Epithelial cell of esophagus (primary cell): ENCODE measurements around the gene APP.

Source experiments
- DNase-seq: peaks from one replicate; pipeline ENCODE4 v3.0.0; 2010; ENCODE audit warnings: low read depth
- H3K4me3 ChIP-seq: 2 replicates; pipeline ENCODE4 v1.5.1; 2011; ENCODE audit warnings: mild to moderate bottlenecking, low read length, control low read depth
- TF ChIP-seq, protein P1 (sequence below): IDR thresholded peaks from 2 replicates; pipeline ENCODE4 v1.5.1; 2011; ENCODE audit warnings: low read depth, mild to moderate bottlenecking, low read length, control low read depth, inconsistent platforms; ENCODE audit not compliant: insufficient read depth; ENCODE audit errors: missing control alignments

Gene APP

DNA sequence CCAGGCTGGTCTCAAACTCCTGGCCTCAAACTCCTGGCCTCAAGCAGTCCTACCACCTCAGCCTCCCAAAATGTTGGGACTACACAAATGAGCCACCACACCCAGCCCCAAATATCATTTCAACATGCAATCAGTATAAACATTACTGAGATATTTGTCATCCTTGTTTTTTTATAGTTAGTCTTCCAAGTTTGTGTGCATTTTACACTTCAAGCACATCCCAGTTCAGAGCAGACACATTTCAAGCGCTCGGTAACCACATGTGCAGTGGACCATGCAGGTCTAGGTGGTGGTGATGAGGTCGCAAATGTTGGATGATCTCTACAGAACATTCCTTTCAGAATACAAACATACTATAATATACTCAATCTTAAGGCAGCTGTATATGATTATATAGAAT lies 23.8 kb upstream of the APP start:
- DNase-seq, result no peak
- H3K4me3 ChIP-seq, result no peak overlapping the region
- TF ChIP-seq, protein P1, sequence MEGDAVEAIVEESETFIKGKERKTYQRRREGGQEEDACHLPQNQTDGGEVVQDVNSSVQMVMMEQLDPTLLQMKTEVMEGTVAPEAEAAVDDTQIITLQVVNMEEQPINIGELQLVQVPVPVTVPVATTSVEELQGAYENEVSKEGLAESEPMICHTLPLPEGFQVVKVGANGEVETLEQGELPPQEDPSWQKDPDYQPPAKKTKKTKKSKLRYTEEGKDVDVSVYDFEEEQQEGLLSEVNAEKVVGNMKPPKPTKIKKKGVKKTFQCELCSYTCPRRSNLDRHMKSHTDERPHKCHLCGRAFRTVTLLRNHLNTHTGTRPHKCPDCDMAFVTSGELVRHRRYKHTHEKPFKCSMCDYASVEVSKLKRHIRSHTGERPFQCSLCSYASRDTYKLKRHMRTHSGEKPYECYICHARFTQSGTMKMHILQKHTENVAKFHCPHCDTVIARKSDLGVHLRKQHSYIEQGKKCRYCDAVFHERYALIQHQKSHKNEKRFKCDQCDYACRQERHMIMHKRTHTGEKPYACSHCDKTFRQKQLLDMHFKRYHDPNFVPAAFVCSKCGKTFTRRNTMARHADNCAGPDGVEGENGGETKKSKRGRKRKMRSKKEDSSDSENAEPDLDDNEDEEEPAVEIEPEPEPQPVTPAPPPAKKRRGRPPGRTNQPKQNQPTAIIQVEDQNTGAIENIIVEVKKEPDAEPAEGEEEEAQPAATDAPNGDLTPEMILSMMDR, result no peak

DNA sequence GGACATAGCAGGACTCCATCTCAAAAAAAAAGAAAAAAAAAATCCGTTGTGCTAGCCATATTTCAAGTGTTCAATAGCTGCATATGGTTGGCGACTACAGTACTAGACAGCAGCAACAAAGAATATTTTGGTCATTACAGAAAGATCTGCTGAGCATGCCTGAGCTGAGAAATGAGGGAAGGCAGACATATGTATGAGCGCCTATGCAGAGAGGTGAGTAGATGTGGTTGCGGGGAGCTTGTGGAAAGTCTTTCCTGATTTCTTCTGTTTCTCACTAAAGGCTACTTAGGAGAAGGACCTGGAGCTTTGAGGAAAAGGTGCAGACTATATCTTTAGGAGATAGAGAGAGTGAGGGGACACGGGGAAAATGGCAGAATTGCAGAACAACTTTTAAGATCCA lies 21.0 kb upstream of the APP start:
- TF ChIP-seq, protein P1, result no peak
- no peak overlapping the region for H3K4me3 ChIP-seq
- DNase-seq, result no peak

- TF ChIP-seq, protein P1, result no peak
- no peak for DNase-seq
- H3K4me3 ChIP-seq, result no peak overlapping the region
These were observed 17.9 kb upstream of the APP start for GRCh38 chr21:26188422-26188821.

DNA sequence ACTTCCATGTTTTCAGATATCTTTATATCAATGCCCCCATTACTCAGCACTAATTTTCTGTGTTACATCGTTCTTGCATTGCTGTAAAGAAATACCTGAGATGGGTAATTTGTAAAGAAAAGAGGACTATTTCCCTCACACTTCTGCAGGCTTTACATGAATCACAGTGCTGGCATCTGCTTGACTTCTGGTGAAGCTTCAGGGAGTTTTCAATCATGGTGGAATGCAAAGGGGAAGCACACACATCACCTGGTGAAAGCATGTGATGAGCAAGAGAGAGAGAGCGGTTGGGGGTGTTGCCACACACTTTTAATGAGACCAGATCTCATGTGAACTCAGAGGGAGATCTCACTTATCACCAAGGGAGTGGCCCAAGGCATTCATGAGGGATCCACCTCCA lies 14.9 kb upstream of the APP start:
- no peak overlapping the region for H3K4me3 ChIP-seq
- TF ChIP-seq, protein P1, result no peak
- DNase-seq, result no peak

- DNase-seq, result no peak
- TF ChIP-seq, protein P1, result no peak
- no peak overlapping the region for H3K4me3 ChIP-seq
These were observed 14.5 kb upstream of the APP start for GRCh38 chr21:26185021-26185420.

DNA sequence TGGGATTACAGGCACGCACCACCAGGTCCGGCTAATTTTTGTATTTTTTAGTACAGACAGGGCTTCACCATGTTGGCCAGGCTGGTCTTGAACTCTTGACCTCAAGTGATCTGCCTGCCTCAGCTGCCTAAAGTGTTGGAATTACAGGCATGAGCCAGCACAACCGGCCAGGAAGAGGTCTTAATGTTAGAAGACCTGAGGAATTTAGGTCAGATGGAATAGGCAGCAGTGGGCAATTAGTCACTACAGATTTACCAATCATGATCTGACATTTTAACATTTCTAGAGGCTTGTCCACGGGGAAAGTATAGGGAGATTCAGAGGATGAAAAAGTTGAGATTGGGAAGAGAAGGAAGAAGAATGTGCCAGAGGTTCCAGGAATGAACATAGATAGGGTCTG lies 8.9 kb upstream of the APP start:
- no peak for DNase-seq
- no peak overlapping the region for H3K4me3 ChIP-seq
- TF ChIP-seq, protein P1, result no peak

DNA sequence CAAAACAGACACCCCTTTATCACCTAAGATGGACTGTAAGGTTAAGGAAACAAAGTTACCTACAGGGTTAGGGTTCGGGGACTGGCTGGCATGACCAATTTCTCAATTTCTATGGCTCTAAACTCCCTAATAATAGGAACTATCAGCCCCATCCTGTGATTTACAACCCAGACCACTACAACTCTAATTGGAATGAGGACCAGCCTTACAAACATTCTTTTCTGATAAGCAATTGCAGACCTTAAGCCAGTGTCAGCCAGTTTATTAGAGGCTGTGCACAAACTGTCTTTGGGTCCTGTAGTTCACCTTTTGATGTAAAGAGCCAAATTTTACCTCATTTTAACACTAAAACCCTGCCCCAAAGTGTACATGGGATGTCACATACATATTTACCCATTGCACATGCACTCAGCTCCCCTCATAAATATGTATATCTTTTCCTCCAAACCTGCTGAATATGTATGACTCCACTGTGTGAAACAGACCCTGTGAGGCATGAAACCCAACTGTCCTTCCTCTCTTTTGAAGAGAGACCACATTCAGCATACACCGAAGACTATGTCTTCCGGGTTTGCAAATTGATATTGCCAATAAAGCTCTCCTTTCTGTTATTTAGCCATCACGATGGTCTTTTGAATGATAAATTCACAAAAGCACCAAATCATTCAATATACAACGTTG lies 7.3 kb upstream of the APP start:
- no peak overlapping the region for H3K4me3 ChIP-seq
- DNase-seq, result no peak
- TF ChIP-seq, protein P1, result no peak
